ENCODE results near the gene MIS12.

DNA sequence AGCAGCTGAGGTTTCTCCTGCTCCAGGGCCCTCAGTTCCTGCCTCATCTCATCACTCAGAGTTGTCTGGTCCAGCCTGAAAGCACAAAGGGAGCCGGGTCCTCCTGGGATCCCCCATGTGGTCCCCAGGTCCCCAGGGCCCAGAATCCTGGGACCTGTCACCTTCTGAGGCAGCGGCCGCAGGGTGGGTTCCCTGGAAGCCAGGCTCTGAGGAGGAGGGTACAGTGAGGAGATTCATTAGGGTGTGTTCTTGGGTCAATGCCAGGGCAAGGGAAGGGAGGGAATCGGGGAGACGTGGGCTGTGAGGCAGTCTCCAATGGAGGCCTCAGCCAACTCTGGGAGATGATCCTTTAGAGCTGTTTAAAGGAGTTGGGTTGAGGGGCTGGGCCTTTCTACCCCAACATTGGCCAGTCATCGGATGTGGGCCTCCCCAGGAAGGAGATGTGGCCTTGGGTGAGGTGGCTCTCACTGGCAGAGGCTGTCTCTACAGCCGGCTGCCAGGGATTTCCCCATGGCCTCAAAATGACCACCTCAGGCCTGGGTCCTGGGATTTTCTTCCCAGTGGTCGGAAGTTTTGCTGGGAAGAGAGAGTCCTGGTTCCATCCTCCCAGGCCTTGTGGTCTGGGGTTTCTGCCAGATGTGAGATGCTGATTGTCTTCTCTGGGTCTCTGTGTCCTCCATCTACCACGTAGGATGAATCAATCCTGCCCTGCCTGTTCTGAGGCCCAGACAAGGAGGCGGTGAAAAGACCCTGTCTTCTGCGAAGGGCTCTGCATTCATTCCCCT, 50.7 kb downstream of the MIS12 start:
- TF ChIP-seq TARDBP (IDR thresholded peaks at IDR 0.05): no peak
- no peak for TF ChIP-seq FOXA1 (IDR thresholded peaks at IDR 0.05)
- TF ChIP-seq, protein P1, sequence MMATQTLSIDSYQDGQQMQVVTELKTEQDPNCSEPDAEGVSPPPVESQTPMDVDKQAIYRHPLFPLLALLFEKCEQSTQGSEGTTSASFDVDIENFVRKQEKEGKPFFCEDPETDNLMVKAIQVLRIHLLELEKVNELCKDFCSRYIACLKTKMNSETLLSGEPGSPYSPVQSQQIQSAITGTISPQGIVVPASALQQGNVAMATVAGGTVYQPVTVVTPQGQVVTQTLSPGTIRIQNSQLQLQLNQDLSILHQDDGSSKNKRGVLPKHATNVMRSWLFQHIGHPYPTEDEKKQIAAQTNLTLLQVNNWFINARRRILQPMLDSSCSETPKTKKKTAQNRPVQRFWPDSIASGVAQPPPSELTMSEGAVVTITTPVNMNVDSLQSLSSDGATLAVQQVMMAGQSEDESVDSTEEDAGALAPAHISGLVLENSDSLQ (IDR thresholded peaks at IDR 0.05): no peak
- TF ChIP-seq ARNT (IDR thresholded peaks at IDR 0.05): no peak
- TF ChIP-seq SUZ12 (IDR thresholded peaks at IDR 0.05): no peak
- TF ChIP-seq SP1 (IDR thresholded peaks at IDR 0.05): no peak
- TF ChIP-seq FOXM1 (IDR thresholded peaks at IDR 0.05; ENCODE audit: borderline replicate concordance): no peak
- TF ChIP-seq L3MBTL2 (conservative IDR thresholded peaks at IDR 0.05): no peak
- no peak for TF ChIP-seq NFRKB (IDR thresholded peaks at IDR 0.05)
- no peak for TF ChIP-seq BHLHE40 (IDR thresholded peaks at IDR 0.05; ENCODE audit: borderline replicate concordance)
- no peak for TF ChIP-seq ZNF384 (IDR thresholded peaks at IDR 0.05)
- no peak for TF ChIP-seq FOXK2 (IDR thresholded peaks at IDR 0.05)
